ENCODE measurements around the gene TTLL13.

GRCh38 chr15:90239371-90239770, 10.0 kb upstream of the TTLL13 start:
- no peak for TF ChIP-seq CTCF (IDR thresholded peaks at IDR 0.05)
- TF ChIP-seq EZH2 (IDR thresholded peaks at IDR 0.05; ENCODE audit: borderline replicate concordance, insufficient read depth, low read depth, low read length, poor library complexity, severe bottlenecking): no peak
